MM.1S (cell line): ENCODE measurements around the gene FPGS.

Experiments used
- DNase-seq: peaks from one replicate; pipeline ENCODE4 v3.0.0-alpha.2; 2015
- H2AFZ ChIP-seq: fragments of 300-600 bp; sonication (generic); 2 replicates; pipeline ENCODE4 v1.6.0; 2016; ENCODE audit warnings: antibody characterized with exemption, low read length
- H3F3A ChIP-seq: fragments of 300-600 bp; sonication (generic); 2 replicates; pipeline ENCODE4 v1.6.1; 2016; ENCODE audit warnings: mild to moderate bottlenecking, antibody characterized with exemption, low read length, moderate library complexity, mixed read lengths; ENCODE audit not compliant: insufficient read depth
- H3K27ac ChIP-seq: fragments of 300-600 bp; sonication (generic); 2 replicates; pipeline ENCODE4 v1.5.1; 2016; ENCODE audit warnings: mild to moderate bottlenecking, low read length
- H3K27me3 ChIP-seq: fragments of 300-600 bp; sonication (generic); replicated peaks from 2 replicates; pipeline ENCODE4 v1.6.0; 2016; ENCODE audit warnings: low read length; ENCODE audit not compliant: insufficient read depth
- H3K36me3 ChIP-seq: fragments of 300-600 bp; sonication (generic); replicated peaks from 2 replicates; pipeline ENCODE4 v1.6.1; 2016; ENCODE audit warnings: mild to moderate bottlenecking, low read length, mixed read lengths; ENCODE audit not compliant: insufficient read depth
- H3K4me1 ChIP-seq: fragments of 300-600 bp; sonication (generic); 2 replicates; pipeline ENCODE4 v1.6.1; 2016; ENCODE audit warnings: low read length, mixed read lengths
- H3K4me2 ChIP-seq: fragments of 300-600 bp; sonication (generic); 2 replicates; pipeline ENCODE4 v1.6.0; 2016; ENCODE audit warnings: low read depth, low read length
- H3K4me3 ChIP-seq: fragments of 300-600 bp; sonication (generic); 2 replicates; pipeline ENCODE4 v1.5.1; 2016; ENCODE audit warnings: low read length, mixed read lengths
- H3K79me2 ChIP-seq: fragments of 300-600 bp; sonication (generic); 2 replicates; pipeline ENCODE4 v1.6.1; 2016; ENCODE audit warnings: mixed run types, low read length, mixed read lengths
- H3K9ac ChIP-seq: fragments of 300-600 bp; sonication (generic); 2 replicates; pipeline ENCODE4 v1.6.1; 2016; ENCODE audit warnings: low read length, mixed read lengths
- H3K9me2 ChIP-seq: fragments of 300-600 bp; sonication (generic); replicated peaks from 2 replicates; pipeline ENCODE4 v1.6.1; 2016; ENCODE audit warnings: mild to moderate bottlenecking, low read length, mixed read lengths; ENCODE audit not compliant: insufficient read depth
- H3K9me3 ChIP-seq: fragments of 300-600 bp; sonication (generic); replicated peaks from 2 replicates; pipeline ENCODE4 v1.6.1; 2016; ENCODE audit warnings: mild to moderate bottlenecking, low read length, mixed read lengths; ENCODE audit not compliant: insufficient read depth
- H4K20me1 ChIP-seq: fragments of 300-600 bp; sonication (generic); 2 replicates; pipeline ENCODE4 v1.6.1; 2016; ENCODE audit warnings: mild to moderate bottlenecking, low read length, moderate library complexity, mixed read lengths; ENCODE audit not compliant: insufficient read depth
- CTCF ChIP-seq: fragments of 300-600 bp; sonication (generic); IDR thresholded peaks from 2 replicates; pipeline ENCODE4 v1.5.1; 2016; ENCODE audit warnings: antibody characterized with exemption, low read length, mixed read lengths
- EZH2 ChIP-seq: fragments of 300-600 bp; sonication (generic); optimal IDR thresholded peaks from 2 replicates; pipeline ENCODE3; 2017; ENCODE audit warnings: low read depth, mild to moderate bottlenecking, antibody characterized with exemption, low read length, mixed read lengths
- EZH2phosphoT487 ChIP-seq: fragments of 300-600 bp; sonication (generic); IDR thresholded peaks from 2 replicates; pipeline ENCODE4 v1.6.1; 2018; ENCODE audit warnings: antibody characterized with exemption, low read length

FPGS gene

DNA sequence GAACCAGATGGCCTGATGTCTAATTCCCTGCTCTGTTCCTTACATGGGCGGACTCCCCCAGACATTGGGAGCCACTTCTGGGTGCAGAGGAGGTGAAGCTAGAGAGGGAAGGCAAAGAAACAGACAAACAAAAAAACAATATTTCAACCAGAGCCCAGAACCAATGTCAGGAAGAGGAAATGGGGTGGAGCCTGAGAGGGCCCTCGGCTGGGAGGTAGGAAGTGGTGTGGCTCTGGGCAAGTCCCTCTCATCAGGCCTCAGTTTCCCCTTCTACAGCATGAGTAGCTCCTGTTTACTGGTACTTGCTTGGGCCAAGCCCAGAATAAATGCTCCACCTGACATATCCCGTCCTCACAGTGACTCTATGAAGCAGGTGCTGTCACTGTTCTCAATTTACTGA is 35.3 kb upstream of the FPGS start:
- H4K20me1 ChIP-seq: no peaks in the 10 kb centered on the region
- H3K79me2 ChIP-seq: peaks cover 41% of the 10 kb centered on the region
- H2AFZ ChIP-seq: no peak overlapping the region
- H3K9me3 ChIP-seq: no peaks in the 10 kb centered on the region
- H3F3A ChIP-seq: peaks cover 17% of the 10 kb centered on the region; the same call in 1 of the 2 replicates
- H3K4me1 ChIP-seq: peaks cover 20% of the 10 kb centered on the region
- H3K4me3 ChIP-seq: no peak overlapping the region
- no peak overlapping the region for H3K9ac ChIP-seq
- H3K27ac ChIP-seq: no peak overlapping the region
- no peak for DNase-seq
- H3K27me3 ChIP-seq: no peaks in the 10 kb centered on the region
- no peak overlapping the region for H3K4me2 ChIP-seq
- TF ChIP-seq EZH2phosphoT487 (no peak), EZH2 (no peak), CTCF (no peak)
- no peaks in the 10 kb centered on the region for H3K9me2 ChIP-seq
- no peaks in the 10 kb centered on the region for H3K36me3 ChIP-seq

DNA sequence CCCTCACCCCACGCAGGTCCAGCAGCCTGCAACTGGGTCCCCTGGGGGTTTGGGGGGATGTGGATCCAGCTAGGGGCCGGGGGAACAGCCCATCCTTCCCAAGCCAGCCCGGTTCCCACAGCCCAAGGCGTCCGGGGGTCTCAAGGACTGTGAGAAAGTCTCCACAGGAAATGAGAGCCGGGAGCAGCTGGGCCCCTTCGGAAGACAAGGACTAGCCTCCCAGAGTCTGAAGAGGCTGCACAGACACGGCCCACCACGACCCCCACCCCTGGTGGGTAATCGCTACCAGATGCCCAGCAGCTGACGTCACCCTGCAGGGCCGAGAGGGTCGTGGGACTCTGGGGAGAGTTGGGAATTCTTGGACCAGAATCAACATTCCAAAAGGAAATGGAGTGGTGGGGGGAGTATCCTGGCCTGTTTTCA is 34.8 kb upstream of the FPGS start:
- no peak for DNase-seq
- H3K9ac ChIP-seq: no peak overlapping the region
- H3K4me2 ChIP-seq: no peak overlapping the region
- H4K20me1 ChIP-seq: no peaks in the 10 kb centered on the region
- no peaks in the 10 kb centered on the region for H3K9me3 ChIP-seq
- peaks cover 41% of the 10 kb centered on the region for H3K79me2 ChIP-seq
- no peaks in the 10 kb centered on the region for H3K9me2 ChIP-seq
- H3K36me3 ChIP-seq: no peaks in the 10 kb centered on the region
- H3K4me1 ChIP-seq: peaks cover 20% of the 10 kb centered on the region
- TF ChIP-seq EZH2 (no peak), CTCF (no peak), EZH2phosphoT487 (no peak)
- peaks cover 21% of the 10 kb centered on the region; the same call in 1 of the 2 replicates for H3F3A ChIP-seq
- H3K4me3 ChIP-seq: no peak overlapping the region
- no peak overlapping the region for H2AFZ ChIP-seq
- no peaks in the 10 kb centered on the region for H3K27me3 ChIP-seq
- no peak overlapping the region for H3K27ac ChIP-seq

DNA sequence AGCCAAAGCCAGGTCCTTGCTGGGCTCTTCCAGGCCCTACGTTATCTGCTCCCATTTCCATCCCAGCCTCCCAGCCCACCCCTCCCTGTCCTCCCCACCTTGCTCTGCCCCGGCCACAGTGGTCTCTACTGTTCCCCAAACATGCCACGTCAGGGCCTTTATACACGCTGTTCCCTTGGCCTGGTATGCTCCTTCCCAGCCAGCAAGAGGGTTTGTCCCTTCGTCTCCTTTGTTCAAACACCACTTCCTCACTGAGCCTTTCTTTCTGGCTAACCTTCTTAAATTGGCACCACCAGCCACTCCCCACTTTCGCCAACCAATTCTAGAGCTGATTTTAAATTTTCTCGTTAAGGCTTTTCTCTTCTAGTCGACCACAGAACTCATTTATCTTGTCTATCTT is 34.0 kb upstream of the FPGS start:
- H3K27me3 ChIP-seq: no peaks in the 10 kb centered on the region
- H3K79me2 ChIP-seq: peaks cover 41% of the 10 kb centered on the region
- TF ChIP-seq EZH2phosphoT487: no peak
- no peak for TF ChIP-seq EZH2
- no peak for TF ChIP-seq CTCF
- no peak overlapping the region for H3K4me3 ChIP-seq
- H3K9me3 ChIP-seq: no peaks in the 10 kb centered on the region
- no peak for DNase-seq
- H3K36me3 ChIP-seq: no peaks in the 10 kb centered on the region; the same call in 1 of the 2 replicates
- peaks cover 20% of the 10 kb centered on the region for H3K4me1 ChIP-seq
- H3K27ac ChIP-seq: no peak overlapping the region
- H2AFZ ChIP-seq: no peak overlapping the region
- peaks cover 21% of the 10 kb centered on the region; the same call in 1 of the 2 replicates for H3F3A ChIP-seq
- H4K20me1 ChIP-seq: no peaks in the 10 kb centered on the region
- no peaks in the 10 kb centered on the region for H3K9me2 ChIP-seq
- H3K4me2 ChIP-seq: no peak overlapping the region
- no peak overlapping the region for H3K9ac ChIP-seq
